Right lobe of liver (tissue), 6 donors: ENCODE measurements around the gene ITGB1. TPM values are rescaled to one million over a fixed set of nuclear protein-coding genes. Genes with fewer than 3 reads are reported as not detected.
"Not testable (repeated sequence)": the region's sequence is repeated elsewhere in the genome, so short reads cannot be mapped to it uniquely, and the experiment has no call there.

Experiments used
- ATAC-seq, 4 donors: fragments of 200-7000 bp; cut with Tn5 transposase; one replicate each; pipeline ENCODE4 v1.9.1; 2020; ENCODE audit warnings: mild to moderate bottlenecking in 4 of 4, moderate library complexity in 4 of 4
- DNase-seq, 3 donors: peaks; one replicate each; pipeline ENCODE4 v3.0.0-alpha.2; 2020
- H3K27ac ChIP-seq, 3 donors: fragments of 200-600 bp; one replicate each; pipeline ENCODE4 v1.8.0; 2022
- H3K27me3 ChIP-seq, 2 donors: fragments of 200-600 bp; one replicate each; pipeline ENCODE4 v1.8.0; 2022
- H3K36me3 ChIP-seq, 4 donors: fragments of 200-600 bp; sonication (generic) in 1 of 4; one replicate each; pipeline versions ENCODE4 v1.5.1 to v1.8.0; 2017 to 2022; ENCODE audit warnings: control low read depth in 1 of 4
- H3K4me1 ChIP-seq, 4 donors: fragments of 200-600 bp; sonication (generic) in 1 of 4; one replicate each; pipeline versions ENCODE4 v1.5.1 to v1.8.0; 2017 to 2022; ENCODE audit warnings: control low read depth in 1 of 4
- H3K4me3 ChIP-seq, 3 donors: fragments of 200-600 bp; one replicate each; pipeline ENCODE4 v1.8.0; 2022
- H3K9me3 ChIP-seq, 4 donors: fragments of 200-600 bp; sonication (generic) in 1 of 4; one replicate each; pipeline versions ENCODE4 v1.5.1 to v1.8.0; 2017 to 2022; ENCODE audit warnings: control low read depth in 1 of 4
- POLR2A ChIP-seq: fragments of 450-650 bp; IDR thresholded peaks from one replicate; pipeline ENCODE4 v1.6.1; 2017; ENCODE audit warnings: antibody characterized with exemption, mild to moderate bottlenecking
- WGBS: methylation state at CpG from one replicate; pipeline ENCODE4 v1.1.6; 2018; ENCODE audit warnings: low coverage, low lambda C conversion rate; ENCODE audit not compliant: insufficient coverage; ENCODE audit errors: missing lambda C conversion rate; 5-methylcytosine and 5-hydroxymethylcytosine counted together
- intact Hi-C, 2 donors: fragments of 100-400 bp; cut with DNase I; formaldehyde crosslinking; loops; one replicate each; pipeline versions ENCODE4 v1.11.2 to v1.14.1; 2022
- total RNA-seq, 6 experiments: library from RNA; depleted of rRNA in 2 of 6; stranded (reverse); fragments of >200 nt in 2 of 6; fragmentation: NEBNext Ultra II Directional in 3 of 6; extraction: Animal tissue kit (Norgen Biotek cat#: 25700) in 3 of 6; gene quantifications; one replicate each; pipeline versions ENCODE4 v1.1.0 to v1.2.4, GENCODE V29; 2016 to 2023
- TF ChIP-seq, protein P1 (sequence below), 4 donors: fragments of 200-600 bp in 3 of 4; fragments of 450-650 bp in 1 of 4; IDR thresholded peaks; one replicate each; pipeline versions ENCODE4 v1.5.1 to v1.8.0; 2016 to 2022; ENCODE audit warnings: antibody characterized with exemption in 4 of 4, mild to moderate bottlenecking in 2 of 4
- donor health status: DM: no; HTN: yes; CAD: no.
- donor health status: DM: no; HTN: no; CAD: no.
- donor health status: DM: no; HTN: no; CAD: no.
- donor health status: DM: no; HTN: yes; CAD: no.
- donor health status: DM: no; HTN: yes; CAD: no.

ITGB1 gene
- total RNA-seq, 6 experiments from 2014 or later, result 120 to 301 (median 239) TPM

DNA sequence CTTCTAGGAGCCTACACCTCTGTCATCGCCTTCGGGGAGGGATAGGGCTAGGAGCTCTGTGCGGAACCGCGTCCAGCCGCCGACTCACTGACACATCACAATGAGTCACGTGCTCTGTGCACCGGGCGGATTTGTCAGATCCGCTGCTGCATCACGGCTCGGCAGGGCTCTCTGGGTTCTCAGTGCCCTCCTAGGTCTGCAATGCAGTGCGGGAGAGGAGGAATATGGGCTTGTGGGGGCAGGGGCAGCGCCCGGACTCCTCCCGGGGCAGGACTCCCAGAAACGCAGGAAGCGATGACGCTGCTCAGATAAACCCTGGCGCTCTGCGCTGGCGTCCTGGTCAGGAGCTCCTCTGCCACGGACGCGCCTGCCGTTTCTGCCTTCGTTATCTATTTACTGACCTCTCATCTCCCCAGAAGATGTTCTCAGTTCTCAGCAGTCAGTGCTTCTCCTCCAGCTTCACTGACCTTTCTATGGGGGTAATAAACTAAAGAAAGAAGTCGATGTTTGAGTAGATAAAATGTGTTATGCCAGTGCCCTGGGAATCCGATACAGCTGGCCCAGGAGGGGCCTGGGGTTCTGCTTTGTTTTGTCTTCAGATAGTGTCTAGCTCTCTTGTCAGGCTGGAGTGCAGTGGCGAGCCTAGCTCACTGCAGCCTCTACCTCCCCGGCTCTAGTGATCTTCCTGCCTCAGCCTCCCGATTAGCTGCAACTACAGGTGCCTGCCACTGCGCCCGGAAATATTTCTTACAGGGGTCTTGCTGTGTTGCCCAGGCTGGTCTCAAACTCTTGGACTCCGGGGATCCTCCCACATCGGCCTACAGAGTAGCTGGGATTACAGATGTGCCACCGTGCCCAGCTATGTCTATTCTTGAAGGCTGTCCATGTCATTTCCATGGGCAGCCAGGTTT lies 22.8 kb upstream of the ITGB1 start:
- peak; percentile 77 to 93 (median 88) for ATAC-seq
- 5% methylated on average over 16 of the region's 38 CpGs for WGBS
- Histone ChIP-seq H3K9me3 (no peaks in the 10 kb centered on the region), H3K4me1 (peaks cover 0 to 50% (median 23%) of the 10 kb centered on the region in 4 donors), H3K36me3 (no peaks in the 10 kb centered on the region), H3K4me3 (peak overlapping the region; percentile 30 to 54 (median 52)), H3K27me3 (no peaks in the 10 kb centered on the region), H3K27ac (peak overlapping the region; percentile 96 to 98 (median 98))
- DNase-seq, result peak; percentile 93 to 96 (median 94)
- intact Hi-C loops, result no loop called here
- TF ChIP-seq, protein P1, sequence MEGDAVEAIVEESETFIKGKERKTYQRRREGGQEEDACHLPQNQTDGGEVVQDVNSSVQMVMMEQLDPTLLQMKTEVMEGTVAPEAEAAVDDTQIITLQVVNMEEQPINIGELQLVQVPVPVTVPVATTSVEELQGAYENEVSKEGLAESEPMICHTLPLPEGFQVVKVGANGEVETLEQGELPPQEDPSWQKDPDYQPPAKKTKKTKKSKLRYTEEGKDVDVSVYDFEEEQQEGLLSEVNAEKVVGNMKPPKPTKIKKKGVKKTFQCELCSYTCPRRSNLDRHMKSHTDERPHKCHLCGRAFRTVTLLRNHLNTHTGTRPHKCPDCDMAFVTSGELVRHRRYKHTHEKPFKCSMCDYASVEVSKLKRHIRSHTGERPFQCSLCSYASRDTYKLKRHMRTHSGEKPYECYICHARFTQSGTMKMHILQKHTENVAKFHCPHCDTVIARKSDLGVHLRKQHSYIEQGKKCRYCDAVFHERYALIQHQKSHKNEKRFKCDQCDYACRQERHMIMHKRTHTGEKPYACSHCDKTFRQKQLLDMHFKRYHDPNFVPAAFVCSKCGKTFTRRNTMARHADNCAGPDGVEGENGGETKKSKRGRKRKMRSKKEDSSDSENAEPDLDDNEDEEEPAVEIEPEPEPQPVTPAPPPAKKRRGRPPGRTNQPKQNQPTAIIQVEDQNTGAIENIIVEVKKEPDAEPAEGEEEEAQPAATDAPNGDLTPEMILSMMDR (IDR thresholded peaks at IDR 0.05), result no peak
- peak; percentile 99 for TF ChIP-seq POLR2A

- 1% methylated on average over 6 of the region's 6 CpGs for WGBS
- Histone ChIP-seq H3K4me1 (peaks cover 0 to 44% (median 20%) of the 10 kb centered on the region in 4 donors), H3K27me3 (no peaks in the 10 kb centered on the region), H3K27ac (peak overlapping the region; percentile 96 to 98 (median 98)), H3K9me3 (no peaks in the 10 kb centered on the region), H3K36me3 (no peaks in the 10 kb centered on the region), H3K4me3 (peak overlapping the region; percentile 30 to 54 (median 52))
- DNase-seq, result no peak
- intact Hi-C loops, result no loop called here
- TF ChIP-seq, protein P1 (IDR thresholded peaks at IDR 0.05), result no peak
- TF ChIP-seq POLR2A, result no peak
- ATAC-seq, result no peak
Observed at GRCh38 chr10:32980242-32980557, 22.2 kb upstream of the ITGB1 start.

GRCh38 chr10:32979719-32980118 lies 21.7 kb upstream of the ITGB1 start:
- H3K27me3 ChIP-seq, H3K4me3 ChIP-seq, ATAC-seq, H3K36me3 ChIP-seq, intact Hi-C loops, DNase-seq, H3K9me3 ChIP-seq: not testable (repeated sequence)
- Histone ChIP-seq H3K27ac (peak overlapping the region; percentile 96 to 98 (median 98)), H3K4me1 (peaks cover 0 to 41% (median 20%) of the 10 kb centered on the region in 4 donors)
- WGBS, result 89% methylated on average over 13 of the region's 14 CpGs

- no peaks in the 10 kb centered on the region for H3K36me3 ChIP-seq
- no peaks in the 10 kb centered on the region for H3K27me3 ChIP-seq
- ATAC-seq, result no peak
- no peaks in the 10 kb centered on the region for H3K9me3 ChIP-seq
- DNase-seq, result no peak
- intact Hi-C loops, result no loop called here
- H3K4me1 ChIP-seq, result peaks cover 0 to 37% (median 20%) of the 10 kb centered on the region in 4 donors
- no peak overlapping the region for H3K27ac ChIP-seq
- H3K4me3 ChIP-seq, result no peak overlapping the region
- no peak for TF ChIP-seq POLR2A
- TF ChIP-seq, protein P1 (IDR thresholded peaks at IDR 0.05), result no peak
- WGBS, result 96% methylated on average over 3 of the region's 3 CpGs
Observed at GRCh38 chr10:32979041-32979440, 21.0 kb upstream of the ITGB1 start.

- intact Hi-C loops, H3K27ac ChIP-seq, ATAC-seq, H3K4me3 ChIP-seq, H3K9me3 ChIP-seq, H3K36me3 ChIP-seq, H3K27me3 ChIP-seq, DNase-seq: not testable (repeated sequence)
- WGBS, result 97% methylated on average over 3 of the region's 4 CpGs
- peaks cover 0 to 28% (median 14%) of the 10 kb centered on the region in 4 donors for H3K4me1 ChIP-seq
Observed at GRCh38 chr10:32977846-32978809, 20.1 kb upstream of the ITGB1 start.
